Measurements from ENCODE around the gene THSD7B. TPM values are rescaled to one million over a fixed set of nuclear protein-coding genes. Genes with fewer than 3 reads are reported as not detected.

THSD7B gene
- total RNA-seq, 1 donor from 2014 or later, result not detected

GRCh38 chr2:137005210-137005609 is 239.9 kb downstream of the THSD7B start:
- no peak for DNase-seq (ENCODE audit: low read depth)
- FAIRE-seq, result no peak
- TF ChIP-seq CTCF (IDR thresholded peaks at IDR 0.05; ENCODE audit: insufficient read depth, low read length, severe bottlenecking), result no peak
- no peak overlapping the region for H3K4me3 ChIP-seq (ENCODE audit: low read depth, low read length)
- H3K27me3 ChIP-seq (ENCODE audit: control insufficient read depth, insufficient read depth, low read length), result no peaks in the 10 kb centered on the region
- H3K36me3 ChIP-seq (ENCODE audit: control insufficient read depth, insufficient read depth, low read length), result no peaks in the 10 kb centered on the region

GRCh38 chr2:137007938-137008337 is 242.6 kb downstream of the THSD7B start:
- DNase-seq (ENCODE audit: low read depth) (no peak), FAIRE-seq (no peak)
- Histone ChIP-seq H3K27me3 (ENCODE audit: control insufficient read depth, insufficient read depth, low read length) (no peaks in the 10 kb centered on the region), H3K36me3 (ENCODE audit: control insufficient read depth, insufficient read depth, low read length) (no peaks in the 10 kb centered on the region), H3K4me3 (ENCODE audit: low read depth, low read length) (no peak overlapping the region)
- TF ChIP-seq CTCF (IDR thresholded peaks at IDR 0.05; ENCODE audit: insufficient read depth, low read length, severe bottlenecking), result no peak

- no peaks in the 10 kb centered on the region for H3K27me3 ChIP-seq (ENCODE audit: control insufficient read depth, insufficient read depth, low read length)
- FAIRE-seq (no peak), DNase-seq (ENCODE audit: low read depth) (no peak)
- no peak for TF ChIP-seq CTCF (IDR thresholded peaks at IDR 0.05; ENCODE audit: insufficient read depth, low read length, severe bottlenecking)
- no peaks in the 10 kb centered on the region for H3K36me3 ChIP-seq (ENCODE audit: control insufficient read depth, insufficient read depth, low read length)
- no peak overlapping the region for H3K4me3 ChIP-seq (ENCODE audit: low read depth, low read length)
Observed at GRCh38 chr2:137009953-137010352, 244.6 kb downstream of the THSD7B start.

- Histone ChIP-seq H3K4me3 (ENCODE audit: low read depth, low read length) (no peak overlapping the region), H3K27me3 (ENCODE audit: control insufficient read depth, insufficient read depth, low read length) (no peaks in the 10 kb centered on the region), H3K36me3 (ENCODE audit: control insufficient read depth, insufficient read depth, low read length) (no peaks in the 10 kb centered on the region)
- TF ChIP-seq CTCF (IDR thresholded peaks at IDR 0.05; ENCODE audit: insufficient read depth, low read length, severe bottlenecking), result no peak
- no peak for DNase-seq (ENCODE audit: low read depth)
- FAIRE-seq, result no peak
Observed at GRCh38 chr2:137020452-137021196, 255.3 kb downstream of the THSD7B start.

- DNase-seq (ENCODE audit: low read depth) (peak; percentile 2), FAIRE-seq (no peak)
- no peak for TF ChIP-seq CTCF (IDR thresholded peaks at IDR 0.05; ENCODE audit: insufficient read depth, low read length, severe bottlenecking)
Observed at GRCh38 chr2:137021763-137022162, 256.4 kb downstream of the THSD7B start.

GRCh38 chr2:137023205-137023604 is 257.9 kb downstream of the THSD7B start:
- DNase-seq (ENCODE audit: low read depth) (no peak), FAIRE-seq (no peak)
- no peak for TF ChIP-seq CTCF (IDR thresholded peaks at IDR 0.05; ENCODE audit: insufficient read depth, low read length, severe bottlenecking)
- no peak overlapping the region for H3K4me3 ChIP-seq (ENCODE audit: low read depth, low read length)
- no peaks in the 10 kb centered on the region for H3K36me3 ChIP-seq (ENCODE audit: control insufficient read depth, insufficient read depth, low read length)
- H3K27me3 ChIP-seq (ENCODE audit: control insufficient read depth, insufficient read depth, low read length), result no peaks in the 10 kb centered on the region

More at GRCh38 chr2:137021763-137022162, 256.4 kb downstream of the THSD7B start:
- H3K4me3 ChIP-seq (ENCODE audit: low read depth, low read length), result no peak overlapping the region
- H3K36me3 ChIP-seq (ENCODE audit: control insufficient read depth, insufficient read depth, low read length), result no peaks in the 10 kb centered on the region
- H3K27me3 ChIP-seq (ENCODE audit: control insufficient read depth, insufficient read depth, low read length), result no peaks in the 10 kb centered on the region

Measured in bronchial epithelial cell (primary cell).